Fibroblast of skin of right biceps (primary cell): Measurements from ENCODE around the gene PSTK.

Experiments
- DNase-seq: peaks from one replicate; pipeline ENCODE4 v3.0.0-alpha.2; 2013

Gene PSTK

DNA sequence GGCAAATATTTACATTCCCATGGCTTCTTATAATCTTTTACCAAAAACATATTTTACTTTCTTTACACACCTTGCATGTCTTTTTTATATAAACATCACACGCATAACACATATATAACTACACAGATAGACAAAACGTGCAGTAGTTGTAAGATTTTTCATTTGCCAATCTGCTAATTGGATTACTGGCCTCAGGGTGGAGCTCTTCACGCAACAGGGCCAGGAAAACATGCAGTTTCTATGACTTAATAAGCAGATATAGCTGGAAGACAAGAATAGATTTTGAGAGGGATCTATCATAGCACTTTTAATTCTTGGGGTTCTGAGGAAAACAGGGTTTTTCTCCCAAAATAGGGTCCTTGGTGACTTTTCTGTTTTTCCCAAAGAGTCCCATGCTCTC, 41.3 kb downstream of the PSTK start:
- no peak for DNase-seq

- no peak for DNase-seq
Measured at GRCh38 chr10:123024540-123024939, 44.3 kb downstream of the PSTK start.

- no peak for DNase-seq
Measured at GRCh38 chr10:123026302-123026701, 46.1 kb downstream of the PSTK start.

- no peak for DNase-seq
Measured at GRCh38 chr10:123027861-123028260, 47.7 kb downstream of the PSTK start.

DNA sequence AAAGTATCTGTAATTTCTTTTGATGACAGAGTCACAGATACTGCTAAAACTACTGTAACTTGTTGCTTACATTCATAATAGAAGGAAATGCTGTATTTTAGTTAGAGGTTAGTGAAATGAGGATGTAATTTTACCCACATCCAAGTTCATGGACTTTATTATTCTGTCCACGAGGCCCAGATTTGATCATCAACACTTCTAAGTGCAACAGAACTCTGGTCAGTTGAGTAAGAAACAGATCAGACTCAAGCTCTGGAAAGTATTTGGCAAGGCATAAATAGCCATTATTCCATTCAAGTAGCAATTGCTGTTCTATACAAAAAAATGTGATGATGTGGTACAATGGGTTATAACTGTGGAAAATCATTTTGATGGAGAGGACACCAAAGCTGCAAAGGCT, 50.9 kb downstream of the PSTK start:
- DNase-seq: no peak

GRCh38 chr10:123034332-123034731, 54.1 kb downstream of the PSTK start:
- DNase-seq: no peak

DNA sequence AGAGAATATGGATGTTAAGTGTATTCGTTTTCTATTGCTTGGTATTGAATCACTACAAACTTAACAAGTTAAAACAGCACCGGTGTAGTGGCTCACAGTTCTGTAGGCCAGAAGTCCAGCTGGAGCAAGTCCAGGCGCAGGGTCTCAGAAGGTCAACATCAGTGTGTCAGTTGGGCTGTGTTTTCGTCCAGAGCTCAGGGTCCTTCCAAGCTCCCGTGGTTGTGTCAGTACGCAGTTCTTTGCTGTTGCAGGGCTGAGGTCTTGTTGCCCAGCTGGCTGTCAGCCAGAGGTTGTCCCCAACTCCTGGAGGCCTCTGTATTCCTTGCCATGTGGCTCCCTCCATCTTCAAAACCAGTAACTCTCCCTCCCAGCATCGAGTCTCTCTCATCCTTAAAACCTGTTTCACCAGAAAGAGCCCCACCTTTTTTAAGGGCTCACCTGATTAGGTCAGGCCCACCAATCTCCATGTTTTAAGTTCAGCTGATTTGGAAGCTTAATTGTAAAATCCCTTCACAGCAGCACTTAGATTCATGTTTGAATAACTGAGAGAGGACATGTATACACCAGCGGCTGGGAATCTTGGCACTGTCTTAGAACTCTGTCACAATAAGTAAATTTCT, 55.4 kb downstream of the PSTK start:
- DNase-seq: no peak

DNA sequence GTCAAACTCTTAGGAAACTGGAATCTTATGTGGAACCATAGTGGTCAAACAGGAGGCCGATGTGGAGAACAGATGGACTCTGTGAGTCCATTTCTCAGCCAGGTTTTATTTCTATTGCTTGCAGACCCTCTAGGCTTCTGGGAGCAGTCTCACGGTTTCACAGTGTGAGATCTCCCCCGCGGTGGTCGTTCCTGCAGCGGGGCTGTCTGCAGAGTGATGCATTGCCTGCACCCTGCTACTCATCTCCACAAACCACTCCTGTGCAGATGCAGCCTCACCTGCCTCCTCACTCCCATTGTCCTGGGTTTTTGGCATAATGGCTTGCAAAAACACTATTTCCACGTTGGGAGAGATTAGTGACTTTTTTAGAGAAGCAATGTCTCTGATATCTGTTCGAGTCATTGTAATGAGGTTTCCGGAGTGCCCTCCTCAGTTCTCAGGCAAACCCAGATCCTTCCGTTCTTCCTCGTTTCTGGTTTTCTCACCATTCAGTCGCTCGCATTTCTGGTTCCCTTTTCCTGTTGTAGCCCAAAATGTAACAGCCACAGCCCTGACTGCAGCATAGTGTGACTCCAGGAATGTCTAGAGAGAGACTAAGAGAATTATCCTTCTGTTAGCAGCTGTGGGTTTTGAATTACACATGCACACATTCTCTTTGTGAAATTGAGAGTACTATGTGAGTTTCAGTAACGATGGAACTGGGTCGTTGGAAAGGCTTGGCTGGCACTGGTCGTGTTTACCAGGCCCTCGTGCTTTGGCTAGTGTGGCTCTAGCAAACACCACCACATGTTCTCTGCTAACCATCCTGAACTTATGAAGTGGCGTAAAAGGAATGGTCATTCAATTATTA, 58.8 kb downstream of the PSTK start:
- DNase-seq: no peak

GRCh38 chr10:123039632-123039930, 59.4 kb downstream of the PSTK start:
- no peak for DNase-seq
